ENCODE results near the gene TOLLIP.

TOLLIP gene

DNA sequence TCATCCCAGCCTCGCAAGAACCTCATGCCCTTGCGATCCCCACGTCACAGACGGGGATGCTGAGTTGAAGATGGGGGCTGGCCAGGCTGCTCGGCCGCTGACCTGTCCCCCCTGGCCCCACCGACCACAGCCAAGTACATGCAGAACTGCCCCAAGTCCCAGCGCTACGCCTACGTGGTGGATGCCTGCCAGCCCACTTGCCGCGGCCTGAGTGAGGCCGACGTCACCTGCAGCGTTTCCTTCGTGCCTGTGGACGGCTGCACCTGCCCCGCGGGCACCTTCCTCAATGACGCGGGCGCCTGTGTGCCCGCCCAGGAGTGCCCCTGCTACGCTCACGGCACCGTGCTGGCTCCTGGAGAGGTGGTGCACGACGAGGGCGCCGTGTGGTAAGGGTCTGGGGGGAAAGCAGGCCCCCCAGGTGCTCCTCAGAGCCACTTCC lies 76.5 kb downstream of the TOLLIP start:
- TF ChIP-seq, protein P1, sequence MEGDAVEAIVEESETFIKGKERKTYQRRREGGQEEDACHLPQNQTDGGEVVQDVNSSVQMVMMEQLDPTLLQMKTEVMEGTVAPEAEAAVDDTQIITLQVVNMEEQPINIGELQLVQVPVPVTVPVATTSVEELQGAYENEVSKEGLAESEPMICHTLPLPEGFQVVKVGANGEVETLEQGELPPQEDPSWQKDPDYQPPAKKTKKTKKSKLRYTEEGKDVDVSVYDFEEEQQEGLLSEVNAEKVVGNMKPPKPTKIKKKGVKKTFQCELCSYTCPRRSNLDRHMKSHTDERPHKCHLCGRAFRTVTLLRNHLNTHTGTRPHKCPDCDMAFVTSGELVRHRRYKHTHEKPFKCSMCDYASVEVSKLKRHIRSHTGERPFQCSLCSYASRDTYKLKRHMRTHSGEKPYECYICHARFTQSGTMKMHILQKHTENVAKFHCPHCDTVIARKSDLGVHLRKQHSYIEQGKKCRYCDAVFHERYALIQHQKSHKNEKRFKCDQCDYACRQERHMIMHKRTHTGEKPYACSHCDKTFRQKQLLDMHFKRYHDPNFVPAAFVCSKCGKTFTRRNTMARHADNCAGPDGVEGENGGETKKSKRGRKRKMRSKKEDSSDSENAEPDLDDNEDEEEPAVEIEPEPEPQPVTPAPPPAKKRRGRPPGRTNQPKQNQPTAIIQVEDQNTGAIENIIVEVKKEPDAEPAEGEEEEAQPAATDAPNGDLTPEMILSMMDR (IDR thresholded peaks at IDR 0.05; ENCODE audit: low read depth, low read length): no peak

DNA sequence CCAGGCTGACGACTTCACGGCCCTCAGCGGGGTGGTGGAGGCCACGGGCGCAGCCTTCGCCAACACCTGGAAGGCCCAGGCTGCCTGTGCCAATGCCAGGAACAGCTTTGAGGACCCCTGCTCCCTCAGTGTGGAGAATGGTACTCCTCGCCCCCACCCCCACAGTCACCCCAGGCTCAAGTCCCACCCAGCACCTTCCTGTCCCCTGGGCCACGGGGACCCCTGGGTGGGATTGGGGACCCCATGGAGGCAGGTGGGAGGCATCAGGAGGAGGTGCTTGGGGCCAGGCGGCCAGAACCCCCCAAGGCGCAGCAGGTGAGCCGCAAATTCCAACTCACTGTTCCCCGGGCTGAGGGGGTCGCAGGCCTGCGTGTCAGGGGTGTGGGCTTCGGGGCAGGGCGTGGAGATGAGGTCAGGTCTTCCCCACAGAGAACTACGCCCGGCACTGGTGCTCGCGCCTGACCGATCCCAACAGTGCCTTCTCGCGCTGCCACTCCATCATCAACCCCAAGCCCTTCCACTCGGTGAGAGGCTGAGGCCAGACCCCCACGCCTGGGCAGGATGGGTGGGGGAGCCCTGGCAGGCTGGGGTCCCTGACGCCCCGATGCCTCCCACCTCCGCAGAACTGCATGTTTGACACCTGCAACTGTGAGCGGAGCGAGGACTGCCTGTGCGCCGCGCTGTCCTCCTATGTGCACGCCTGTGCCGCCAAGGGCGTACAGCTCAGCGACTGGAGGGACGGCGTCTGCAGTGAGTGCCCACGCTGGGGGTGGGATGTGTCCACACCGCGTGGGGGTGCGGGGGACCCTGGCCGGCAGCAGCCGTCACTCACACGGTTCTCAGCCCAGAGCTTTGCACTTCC lies 77.2 kb downstream of the TOLLIP start:
- TF ChIP-seq, protein P1 (IDR thresholded peaks at IDR 0.05; ENCODE audit: low read depth, low read length): no peak
- no peak overlapping the region for H3K4me3 ChIP-seq (ENCODE audit: low read depth, low read length)

More for the DNA sequence above, 76.5 kb downstream of the TOLLIP start:
- no peak overlapping the region for H3K4me3 ChIP-seq (ENCODE audit: low read depth, low read length)

DNA sequence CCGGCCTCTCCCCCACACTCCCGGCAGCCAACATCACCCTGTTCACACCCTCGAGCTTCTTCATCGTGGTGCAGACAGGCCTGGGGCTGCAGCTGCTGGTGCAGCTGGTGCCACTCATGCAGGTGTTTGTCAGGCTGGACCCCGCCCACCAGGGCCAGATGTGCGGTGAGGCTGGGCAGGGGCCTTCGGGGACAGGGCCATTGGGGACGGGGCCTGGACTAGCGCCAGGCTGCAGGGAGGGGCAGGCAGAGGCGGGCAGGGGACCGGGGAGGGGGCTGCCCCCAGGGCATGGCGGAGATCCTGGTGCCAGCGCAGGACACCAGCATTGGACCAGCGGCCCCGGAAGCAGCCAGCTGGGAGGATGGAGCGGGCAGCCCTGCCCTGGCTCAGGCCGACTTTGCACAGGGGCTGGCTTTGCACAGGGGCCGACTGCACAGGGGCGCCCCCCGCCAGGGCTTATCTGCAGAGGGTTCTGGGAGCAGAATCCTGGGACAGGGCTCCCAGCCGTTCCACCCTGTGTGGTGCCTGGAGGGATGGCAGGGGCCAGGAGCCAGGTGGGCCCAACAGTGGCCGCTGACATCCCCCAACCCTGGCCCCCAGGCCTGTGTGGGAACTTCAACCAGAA lies 77.9 kb downstream of the TOLLIP start:
- TF ChIP-seq, protein P1 (IDR thresholded peaks at IDR 0.05; ENCODE audit: low read depth, low read length): no peak
- no peak overlapping the region for H3K4me3 ChIP-seq (ENCODE audit: low read depth, low read length)

DNA sequence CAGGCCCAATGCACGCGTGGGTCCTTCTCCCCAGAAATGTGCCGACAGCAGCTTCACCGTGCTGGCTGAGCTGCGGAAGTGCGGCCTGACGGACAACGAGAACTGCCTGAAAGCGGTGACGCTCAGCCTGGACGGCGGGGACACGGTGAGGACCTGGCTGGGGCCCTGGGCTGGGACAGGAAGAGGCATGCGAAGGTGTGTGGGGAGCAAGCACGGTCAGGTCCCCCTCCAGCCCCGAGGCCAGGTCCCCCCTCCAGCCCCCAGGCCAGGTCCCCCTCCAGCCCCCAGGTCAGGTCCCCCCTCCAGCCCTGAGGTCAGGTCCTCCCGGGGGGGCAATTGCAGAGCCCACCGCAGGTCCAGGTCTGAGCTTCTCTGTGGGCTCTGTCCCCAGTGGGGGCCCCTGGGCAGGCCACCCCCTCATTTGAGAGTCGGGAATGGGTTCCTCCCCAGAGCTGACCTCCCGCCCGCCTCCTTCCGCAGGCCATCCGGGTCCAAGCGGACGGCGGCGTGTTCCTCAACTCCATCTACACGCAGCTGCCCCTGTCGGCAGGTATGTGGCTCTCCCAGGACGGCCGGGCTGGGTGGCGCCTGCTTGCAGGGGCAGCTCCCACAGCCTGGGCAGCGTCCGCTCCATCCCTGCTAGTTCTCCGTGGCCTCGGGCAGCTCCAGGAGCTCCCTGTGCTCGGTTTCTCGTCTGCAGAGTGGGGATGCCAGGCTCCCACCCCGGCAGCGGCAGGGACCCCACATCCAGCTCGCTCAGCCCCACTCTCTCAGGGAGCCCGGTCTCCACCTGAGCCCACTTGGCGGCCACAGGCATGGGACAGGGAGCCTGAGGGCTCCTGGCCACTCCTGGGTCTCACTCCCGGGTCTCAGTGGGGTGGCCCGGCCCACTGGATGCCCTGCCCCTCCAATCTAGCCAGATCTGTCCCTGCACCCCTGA lies 78.7 kb downstream of the TOLLIP start:
- no peak overlapping the region for H3K4me3 ChIP-seq (ENCODE audit: low read depth, low read length)

DNA sequence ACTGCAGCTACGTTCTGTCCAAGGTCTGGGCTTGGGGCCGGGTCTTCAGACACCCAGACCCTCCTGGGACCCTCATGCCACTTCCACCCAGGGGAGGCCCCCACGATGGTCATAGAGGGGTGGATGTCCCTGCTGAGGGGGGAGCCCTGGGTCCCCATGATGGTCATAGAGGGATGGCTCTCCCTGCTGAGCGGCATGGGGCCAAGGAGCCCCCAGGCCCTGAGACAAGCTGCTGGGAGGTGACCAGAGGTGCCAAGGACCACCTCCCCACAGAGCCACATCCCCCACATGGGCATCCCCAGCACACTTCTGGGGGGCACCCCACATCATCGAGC lies 79.3 kb downstream of the TOLLIP start:
- TF ChIP-seq, protein P1 (IDR thresholded peaks at IDR 0.05; ENCODE audit: low read depth, low read length): no peak
- no peak overlapping the region for H3K4me3 ChIP-seq (ENCODE audit: low read depth, low read length)

More for the DNA sequence above, 78.7 kb downstream of the TOLLIP start:
- TF ChIP-seq, protein P1 (IDR thresholded peaks at IDR 0.05; ENCODE audit: low read depth, low read length): no peak

DNA sequence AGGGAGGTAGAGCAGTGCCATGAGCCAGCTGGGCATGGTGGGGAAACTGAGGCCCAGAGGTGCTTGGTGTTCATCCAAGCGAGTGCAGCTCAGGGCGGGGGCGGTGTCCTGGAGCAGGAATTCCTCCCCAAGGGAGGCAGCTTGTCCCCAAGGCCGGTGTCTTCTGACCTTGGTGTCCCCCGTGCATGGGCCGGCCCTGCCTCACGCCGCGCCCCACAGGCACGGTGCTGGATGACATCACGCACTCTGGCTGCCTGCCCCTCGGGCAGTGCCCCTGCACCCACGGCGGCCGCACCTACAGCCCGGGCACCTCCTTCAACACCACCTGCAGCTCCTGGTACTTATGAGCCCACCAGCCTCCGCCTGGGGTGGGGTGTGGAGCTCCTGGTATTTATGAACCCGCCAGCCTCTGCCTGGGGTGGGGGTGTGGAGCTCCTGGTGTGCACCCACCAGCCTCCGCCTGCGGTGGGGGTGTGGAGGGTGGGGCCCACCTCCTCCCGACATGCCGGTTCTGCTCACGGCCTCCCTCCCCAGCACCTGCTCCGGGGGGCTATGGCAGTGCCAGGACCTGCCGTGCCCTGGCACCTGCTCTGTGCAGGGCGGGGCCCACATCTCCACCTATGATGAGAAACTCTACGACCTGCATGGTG lies 79.8 kb downstream of the TOLLIP start:
- H3K4me3 ChIP-seq (ENCODE audit: low read depth, low read length): no peak overlapping the region
- TF ChIP-seq, protein P1 (IDR thresholded peaks at IDR 0.05; ENCODE audit: low read depth, low read length): no peak

Data from WI38 (cell line).